ENCODE measurements around the gene LRP10. TPM values are rescaled to one million over a fixed set of nuclear protein-coding genes. Genes with fewer than 3 reads are reported as not detected.

Gene LRP10
- total RNA-seq, 1 donor from 2014 or later: 34.8 TPM

- Histone ChIP-seq H3K27me3 (ENCODE audit: control insufficient read depth, insufficient read depth, low read length) (no peaks in the 10 kb centered on the region), H3K36me3 (ENCODE audit: control insufficient read depth, insufficient read depth, low read length) (peaks cover 6% of the 10 kb centered on the region), H3K4me3 (ENCODE audit: low read depth, low read length) (no peak overlapping the region)
- DNase-seq (ENCODE audit: low read depth) (no peak), FAIRE-seq (no peak)
- no peak for TF ChIP-seq CTCF (IDR thresholded peaks at IDR 0.05; ENCODE audit: insufficient read depth, low read length, severe bottlenecking)
Observed at GRCh38 chr14:22896760-22897159, 25.2 kb downstream of the LRP10 start.

DNA sequence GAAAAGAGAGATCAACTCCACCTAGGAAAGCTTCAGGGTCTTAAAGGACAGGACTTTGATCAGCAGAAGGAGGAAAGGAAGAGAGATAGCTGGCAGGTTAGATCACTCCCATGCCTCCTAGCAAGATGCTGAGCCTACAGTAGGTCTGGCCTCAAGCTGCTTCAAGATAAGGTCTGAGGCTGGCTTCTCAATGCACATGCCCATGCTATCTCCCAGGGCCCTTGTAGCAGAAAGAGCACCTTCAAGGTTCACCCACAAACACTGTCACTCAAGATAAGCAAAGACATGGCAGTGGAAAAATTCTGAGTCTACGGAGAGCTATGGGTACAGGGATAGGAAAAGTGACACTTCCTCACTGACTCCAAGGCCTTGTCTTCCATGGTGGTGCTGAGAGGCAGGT lies 25.8 kb downstream of the LRP10 start:
- FAIRE-seq (no peak), DNase-seq (ENCODE audit: low read depth) (no peak)
- H3K27me3 ChIP-seq (ENCODE audit: control insufficient read depth, insufficient read depth, low read length): no peaks in the 10 kb centered on the region
- no peak for TF ChIP-seq CTCF (IDR thresholded peaks at IDR 0.05; ENCODE audit: insufficient read depth, low read length, severe bottlenecking)
- no peak overlapping the region for H3K4me3 ChIP-seq (ENCODE audit: low read depth, low read length)
- peaks cover 6% of the 10 kb centered on the region for H3K36me3 ChIP-seq (ENCODE audit: control insufficient read depth, insufficient read depth, low read length)

DNA sequence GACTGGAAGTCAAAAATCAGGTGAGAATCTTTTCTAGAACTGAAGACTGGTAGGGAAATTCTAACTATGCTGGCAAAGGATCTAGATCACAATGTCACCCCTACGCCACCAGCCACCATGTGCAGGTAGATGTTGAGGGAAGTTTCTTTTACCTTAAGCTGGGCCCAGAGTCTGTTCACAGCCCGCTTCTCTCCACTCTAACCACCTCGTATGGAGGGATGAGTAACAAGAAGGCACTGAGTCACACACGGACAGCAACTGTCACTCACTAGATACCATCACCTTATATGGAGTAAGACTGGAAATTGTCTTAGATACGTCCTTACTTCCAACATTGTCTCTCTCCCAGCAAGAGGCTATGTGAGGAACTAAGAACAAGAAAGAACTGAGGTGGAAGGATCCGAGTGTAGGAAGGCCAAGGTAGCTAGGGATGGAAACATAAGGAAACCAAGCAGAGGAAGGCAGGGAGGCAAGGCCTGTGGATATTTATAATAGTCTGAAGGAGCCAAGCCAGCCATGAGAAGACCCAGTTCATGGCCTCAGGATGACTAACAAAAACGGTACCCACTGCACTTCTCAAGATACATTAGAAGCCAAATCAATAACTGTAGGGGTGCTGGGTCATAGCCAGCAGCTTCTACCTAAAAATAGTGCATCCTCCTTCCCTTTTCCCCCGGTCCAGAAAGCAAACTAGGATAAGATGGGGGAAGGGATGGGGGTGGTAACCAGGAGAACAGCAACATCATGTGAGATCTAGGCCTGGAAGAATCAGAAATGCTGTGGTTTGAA lies 27.0 kb downstream of the LRP10 start:
- Histone ChIP-seq H3K4me3 (ENCODE audit: low read depth, low read length) (no peak overlapping the region), H3K36me3 (ENCODE audit: control insufficient read depth, insufficient read depth, low read length) (peaks cover 8% of the 10 kb centered on the region), H3K27me3 (ENCODE audit: control insufficient read depth, insufficient read depth, low read length) (no peaks in the 10 kb centered on the region)
- no peak for FAIRE-seq
- TF ChIP-seq CTCF (IDR thresholded peaks at IDR 0.05; ENCODE audit: insufficient read depth, low read length, severe bottlenecking): no peak
- DNase-seq (ENCODE audit: low read depth): peak; percentile 88

- FAIRE-seq (no peak), DNase-seq (ENCODE audit: low read depth) (peak; percentile 72)
- Histone ChIP-seq H3K36me3 (ENCODE audit: control insufficient read depth, insufficient read depth, low read length) (peaks cover 17% of the 10 kb centered on the region), H3K27me3 (ENCODE audit: control insufficient read depth, insufficient read depth, low read length) (no peaks in the 10 kb centered on the region), H3K4me3 (ENCODE audit: low read depth, low read length) (no peak overlapping the region)
- peak; percentile 70 for TF ChIP-seq CTCF (IDR thresholded peaks at IDR 0.05; ENCODE audit: insufficient read depth, low read length, severe bottlenecking)
Observed at GRCh38 chr14:22900081-22900799, 28.7 kb downstream of the LRP10 start.

DNA sequence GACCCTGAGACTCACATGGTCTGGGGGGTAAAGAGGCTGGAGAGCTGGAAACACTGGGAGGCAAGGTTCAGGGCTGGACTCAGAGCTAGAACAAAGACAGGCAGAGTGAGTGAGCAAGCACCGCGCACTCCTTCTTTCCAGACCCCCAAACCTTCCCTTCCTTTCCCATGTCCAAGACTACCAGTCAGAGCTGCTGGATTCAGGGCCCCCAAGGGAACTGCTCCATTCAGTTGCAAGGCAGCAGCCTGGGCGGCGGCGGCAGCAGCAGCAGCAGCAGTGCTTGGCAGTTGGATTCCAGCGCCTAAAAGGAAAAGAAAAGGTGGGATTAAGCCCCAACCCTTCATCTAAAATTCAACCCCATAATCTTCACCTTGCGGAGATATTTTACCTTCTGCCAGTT lies 30.3 kb downstream of the LRP10 start:
- no peak for FAIRE-seq
- TF ChIP-seq CTCF (IDR thresholded peaks at IDR 0.05; ENCODE audit: insufficient read depth, low read length, severe bottlenecking): no peak
- Histone ChIP-seq H3K36me3 (ENCODE audit: control insufficient read depth, insufficient read depth, low read length) (peaks cover 19% of the 10 kb centered on the region), H3K27me3 (ENCODE audit: control insufficient read depth, insufficient read depth, low read length) (no peaks in the 10 kb centered on the region), H3K4me3 (ENCODE audit: low read depth, low read length) (no peak overlapping the region)
- DNase-seq (ENCODE audit: low read depth): no peak

Measured in bronchial epithelial cell (primary cell).